K562 (cell line): ENCODE data around the gene CD44. TPM values are rescaled to one million over a fixed set of nuclear protein-coding genes. Genes with fewer than 3 reads are reported as not detected.

Experiments used
- ATAC-seq: fragments of 200-7000 bp; cut with Tn5 transposase; 3 replicates; pipeline ENCODE4 v1.9.1; 2020; ENCODE audit warnings: moderate library complexity
- BruUV-seq: library from RNA; stranded (reverse); fragments of 400-500 nt; replicated peaks from 2 replicates; lab custom pipeline; 2021; lab: Mats Ljungman, UMichigan
- CTCF ChIA-PET: fragments of 300-600 bp; formaldehyde crosslinking; extraction: SDS; loops from one replicate; lab custom pipeline; 2021; ENCODE audit warnings: low intra/inter-chr PET ratio; lab: Yijun Ruan, JAX
- POLR2A ChIA-PET: fragments of 300-600, 350-650 bp; sonication (Branson Sonifier 250); formaldehyde crosslinking; extraction: SDS; loops from one replicate; lab custom pipeline; 2021; ENCODE audit warnings: antibody characterized with exemption, inconsistent platforms; lab: Yijun Ruan, JAX
- DNase-seq, 4 experiments: peaks; one replicate each; pipeline versions ENCODE4 v3.0.0 to v3.0.0-alpha.2; 2011 to 2018; ENCODE audit warnings: low spot score in 3 of 4, mixed read lengths in 3 of 4; ENCODE audit errors: extremely low read depth in 1 of 4
- FAIRE-seq: peaks from 2 replicates; lab custom pipeline; 2011; peaks lifted over from hg19 to GRCh38; lab: Jason Lieb, UNC
- H2AFZ ChIP-seq: 2 replicates; pipeline ENCODE4 v1.6.0; 2011; ENCODE audit warnings: low read depth, low read length, control low read depth, inconsistent platforms
- H3K27ac ChIP-seq: fragments of 200-600 bp; 3 replicates; pipeline ENCODE4 v1.8.0; 2011; ENCODE audit warnings: low read depth, mild to moderate bottlenecking, control low read depth, inconsistent platforms, low read length, moderate library complexity, mixed read lengths; ENCODE audit errors: extremely low read depth
- H3K27me3 ChIP-seq, 2 experiments: fragments of 300-600 bp in 1 of 2; 2 replicates in 1 of 2; 3 replicates in 1 of 2; pipeline versions ENCODE4 v1.6.0 to v1.8.0; 2011; ENCODE audit warnings: inconsistent platforms in 2 of 2, low read length in 2 of 2, mild to moderate bottlenecking in 1 of 2, mixed read lengths in 1 of 2, moderate library complexity in 1 of 2; ENCODE audit not compliant: control insufficient read depth in 2 of 2, insufficient read depth in 2 of 2
- H3K36me3 ChIP-seq: fragments of 300-600 bp; 3 replicates; pipeline ENCODE4 v1.8.0; 2011; ENCODE audit warnings: mild to moderate bottlenecking, low read length, inconsistent platforms; ENCODE audit not compliant: control insufficient read depth, insufficient read depth
- H3K4me1 ChIP-seq, 2 experiments: fragments of 200-600 bp in 1 of 2; replicated peaks in 1 of 2; 2 replicates in 1 of 2; 3 replicates in 1 of 2; pipeline versions ENCODE4 v1.5.1 to v1.8.0; 2011; ENCODE audit warnings: inconsistent platforms in 2 of 2, low read length in 2 of 2, mild to moderate bottlenecking in 1 of 2, mixed read lengths in 1 of 2, moderate library complexity in 1 of 2; ENCODE audit not compliant: control insufficient read depth in 2 of 2, insufficient read depth in 2 of 2
- H3K4me2 ChIP-seq: 2 replicates; pipeline ENCODE4 v1.6.1; 2011; ENCODE audit warnings: low read length, control low read depth, inconsistent platforms, mixed read lengths; ENCODE audit not compliant: insufficient read depth
- H3K4me3 ChIP-seq: fragments of 200-600 bp; sonication (generic), shearing (Covaris generic); 2 replicates; pipeline ENCODE4 v1.5.1; 2016; ENCODE audit warnings: control low read depth, inconsistent platforms
- H3K79me2 ChIP-seq: fragments of 200-600 bp; 3 replicates; pipeline ENCODE4 v1.8.0; 2011; ENCODE audit warnings: low read length, inconsistent platforms; ENCODE audit not compliant: control insufficient read depth, insufficient read depth
- H3K9ac ChIP-seq, 2 experiments: 2 replicates each; pipeline versions ENCODE4 v1.6.0 to v1.6.1; 2011; ENCODE audit warnings: low read depth in 2 of 2, low read length in 2 of 2, control low read depth in 1 of 2, inconsistent platforms in 1 of 2, mild to moderate bottlenecking in 1 of 2, mixed read lengths in 1 of 2; ENCODE audit not compliant: insufficient read depth in 1 of 2
- H3K9me1 ChIP-seq: one replicate; pipeline ENCODE4 v1.6.0; 2011; ENCODE audit warnings: inconsistent platforms, mild to moderate bottlenecking, low read length, moderate library complexity; ENCODE audit not compliant: control insufficient read depth, insufficient read depth
- H3K9me3 ChIP-seq: replicated peaks from 2 replicates; pipeline ENCODE4 v1.5.1; 2011; ENCODE audit warnings: low read depth, low read length, inconsistent platforms; ENCODE audit not compliant: control insufficient read depth, insufficient read depth
- H4K20me1 ChIP-seq: replicated peaks from 2 replicates; pipeline ENCODE4 v1.6.1; 2011; ENCODE audit warnings: low read length, inconsistent platforms, mixed read lengths; ENCODE audit not compliant: control insufficient read depth, insufficient read depth
- BMI1 ChIP-seq: fragments of 150-350 bp; IDR thresholded peaks from 2 replicates; pipeline ENCODE4 v1.6.1; 2014; ENCODE audit warnings: low read length
- CEBPG ChIP-seq, 3 experiments: fragments of 200-800 bp in 1 of 3; sonication (Bioruptor generic) in 1 of 3; sonication (generic) in 1 of 3; formaldehyde crosslinking in 1 of 3; IDR thresholded peaks in 2 of 3; conservative IDR thresholded peaks in 1 of 3; 2 replicates each; pipeline versions ENCODE4 v1.6.1 to v1.8.0; 2016 to 2022; ENCODE audit warnings: missing compliant biosample characterization in 2 of 3, missing genetic modification characterization in 2 of 3, mild to moderate bottlenecking in 1 of 3, missing genetic modification reagents in 1 of 3
- KLF10 ChIP-seq: fragments of 250-450 bp; sonication (Bioruptor Pico); IDR thresholded peaks from 2 replicates; pipeline ENCODE4 v1.6.1; 2021; ENCODE audit warnings: matching md5 sums
- MED1 ChIP-seq: sonication (generic); formaldehyde crosslinking; IDR thresholded peaks from 2 replicates; pipeline ENCODE4 v1.8.1; 2023; ENCODE audit warnings: missing genetic modification reagents, borderline replicate concordance
- MTA3 ChIP-seq: fragments of 450-650 bp; formaldehyde crosslinking; IDR thresholded peaks from 2 replicates; pipeline ENCODE4 v1.6.1; 2017; ENCODE audit warnings: mild to moderate bottlenecking, borderline replicate concordance
- PCBP2 ChIP-seq: fragments of 200-400 bp; formaldehyde crosslinking; IDR thresholded peaks from 2 replicates; pipeline ENCODE4 v1.6.1; 2018; ENCODE audit warnings: low read length, low read depth, mild to moderate bottlenecking, moderate library complexity; ENCODE audit not compliant: poor library complexity, severe bottlenecking
- POLR2A ChIP-seq: fragments of 450-650 bp; conservative IDR thresholded peaks from 2 replicates; pipeline ENCODE4 v1.6.1; 2016
- SMAD2 ChIP-seq: fragments of 150-350 bp; IDR thresholded peaks from 2 replicates; pipeline ENCODE4 v1.6.1; 2014; ENCODE audit warnings: low read depth, mild to moderate bottlenecking, low read length
- SP1 ChIP-seq: sonication (generic); formaldehyde crosslinking; IDR thresholded peaks from 2 replicates; pipeline ENCODE4 v1.8.1; 2022; ENCODE audit warnings: mild to moderate bottlenecking, missing genetic modification reagents
- WGBS: fragments of 100-300 bp; shearing (Covaris generic); methylation state at CpG from one replicate; pipeline ENCODE4 v1.1.6; 2016; ENCODE audit warnings: low coverage, mixed read lengths; ENCODE audit not compliant: insufficient coverage; ENCODE audit errors: missing lambda C conversion rate; 5-methylcytosine and 5-hydroxymethylcytosine counted together
- in situ Hi-C: fragments of 300-500 bp; cut with MboI; formaldehyde crosslinking; loops from 4 replicates; pipeline ENCODE4 v1.15.0; 2018; ENCODE audit warnings: inconsistent platforms, mixed read lengths
- intact Hi-C: fragments of 100-400 bp; cut with micrococcal nuclease; formaldehyde crosslinking; loops from 2 replicates; pipeline ENCODE4 v1.14.2; 2022
- polyA plus RNA-seq, 8 experiments: library from polyadenylated mRNA; depleted of rRNA in 4 of 8; stranded (reverse) in 5 of 8; unstranded in 3 of 8; fragments of >200 nt; fragmentation: Nextera tagmentation in 2 of 8; fragmentation: Illumina TruSeq in 1 of 8; extraction: Ambion mirVana in 2 of 8; extraction: Trizol in 1 of 8; gene quantifications; 2 replicates each; pipeline versions ENCODE4 v1.2.1 to v1.2.3, GENCODE V29; 2011 to 2014; ENCODE audit warnings: inconsistent platforms in 1 of 8, missing spikeins in 1 of 8
- total RNA-seq, 7 experiments: library from RNA; depleted of rRNA in 6 of 7; stranded (reverse); fragments of >200 nt in 6 of 7; fragmentation: Illumina TruSeq in 2 of 7; extraction: Trizol in 2 of 7; gene quantifications; 2 replicates each; pipeline versions ENCODE4 v1.2.1 to v1.2.3, GENCODE V29; 2011 to 2021; ENCODE audit warnings: low replicate concordance in 1 of 7
- TF ChIP-seq, protein P1 (sequence below): fragments of 450-650 bp; IDR thresholded peaks from 2 replicates; pipeline ENCODE4 v1.6.1; 2016

Gene CD44
- total and polyA plus RNA-seq, 9 of the 15 experiments (the other 6 are each of a cell fraction or from before 2014, with no cell fraction given), result 1.2 to 13.9 (median 3.0) TPM

DNA sequence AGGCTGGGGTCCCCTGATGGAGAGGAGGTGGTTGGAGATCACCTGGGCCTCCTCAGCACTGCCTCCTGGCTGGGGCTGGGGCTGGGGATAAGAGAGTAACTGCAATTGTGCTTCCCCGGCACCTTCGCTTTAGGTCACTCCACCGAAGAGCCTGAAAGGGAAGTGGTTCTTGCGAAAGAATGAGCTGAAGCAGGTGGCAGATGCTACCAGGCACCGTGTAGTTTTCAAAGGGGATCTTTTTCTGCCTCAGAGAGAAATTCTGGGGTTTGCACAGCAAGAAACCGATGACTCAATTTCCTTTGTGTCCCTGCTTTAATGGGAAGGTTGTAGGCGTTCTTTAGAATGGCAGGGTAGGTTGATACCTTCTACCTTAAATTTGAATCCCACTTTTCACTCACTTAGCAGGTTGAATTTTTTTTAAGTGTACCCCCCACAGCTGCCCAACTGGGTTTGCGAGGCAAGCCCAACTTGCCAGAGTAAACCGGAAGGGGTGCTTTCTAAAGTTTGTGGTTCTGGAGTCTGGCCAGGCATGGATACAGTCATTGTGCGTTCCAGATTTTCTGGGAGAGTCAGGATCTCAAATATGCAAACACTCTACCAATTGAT, 5.3 kb downstream of the CD44 start:
- H3K27ac ChIP-seq, result no peak overlapping the region
- TF ChIP-seq MTA3, result no peak
- no peak for TF ChIP-seq CEBPG (CRISPR knock-in tag; IDR thresholded peaks at IDR 0.05)
- TF ChIP-seq CEBPG (tag; conservative IDR thresholded peaks at IDR 0.05 in 1 of 2, IDR thresholded peaks at IDR 0.05 in 1 of 2), result no peak
- no peak for TF ChIP-seq SP1 (CRISPR knock-in tag)
- TF ChIP-seq, protein P1, sequence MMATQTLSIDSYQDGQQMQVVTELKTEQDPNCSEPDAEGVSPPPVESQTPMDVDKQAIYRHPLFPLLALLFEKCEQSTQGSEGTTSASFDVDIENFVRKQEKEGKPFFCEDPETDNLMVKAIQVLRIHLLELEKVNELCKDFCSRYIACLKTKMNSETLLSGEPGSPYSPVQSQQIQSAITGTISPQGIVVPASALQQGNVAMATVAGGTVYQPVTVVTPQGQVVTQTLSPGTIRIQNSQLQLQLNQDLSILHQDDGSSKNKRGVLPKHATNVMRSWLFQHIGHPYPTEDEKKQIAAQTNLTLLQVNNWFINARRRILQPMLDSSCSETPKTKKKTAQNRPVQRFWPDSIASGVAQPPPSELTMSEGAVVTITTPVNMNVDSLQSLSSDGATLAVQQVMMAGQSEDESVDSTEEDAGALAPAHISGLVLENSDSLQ, result no peak
- no peak for TF ChIP-seq KLF10 (CRISPR knock-in tag)
- TF ChIP-seq BMI1, result no peak
- no peak for TF ChIP-seq POLR2A
- no peak for TF ChIP-seq PCBP2
- TF ChIP-seq SMAD2, result no peak
- no peak for TF ChIP-seq MED1
- H3K36me3 ChIP-seq, result no peaks in the 10 kb centered on the region
- POLR2A ChIA-PET, result no interaction called here
- no peak overlapping the region for H3K4me2 ChIP-seq
- H2AFZ ChIP-seq, result no peak overlapping the region
- no peak for DNase-seq
- FAIRE-seq, result no peak
- H3K4me3 ChIP-seq, result no peak overlapping the region
- H3K9ac ChIP-seq, result no peak overlapping the region
- no peaks in the 10 kb centered on the region for H3K9me1 ChIP-seq
- peaks cover 12 to 28% of the 10 kb centered on the region in 2 experiments for H3K27me3 ChIP-seq
- intact Hi-C loops (loop anchor here (5.0 kb wide), 1 partner anchor 147 kb away; no protein-coding TSS in a partner anchor), in situ Hi-C loops (no loop called here)
- WGBS, result 1% methylated on average over 10 of the region's 10 CpGs
- H3K9me3 ChIP-seq, result no peaks in the 10 kb centered on the region
- no peaks in the 10 kb centered on the region for H3K79me2 ChIP-seq
- H4K20me1 ChIP-seq, result no peaks in the 10 kb centered on the region; the same call in 1 of the 2 replicates
- CTCF ChIA-PET, result no interaction called here
- H3K4me1 ChIP-seq, result peaks cover 0 to 6% of the 10 kb centered on the region in 2 experiments; a peak in 2 of 5 replicates
- no TSS peak for BruUV-seq
- no peak for ATAC-seq
